H1 (cell line): ENCODE data around the gene PRR36.

Experiments
- ATF2 ChIP-seq: IDR thresholded peaks from 2 replicates; pipeline ENCODE4 v1.6.1; 2012; ENCODE audit warnings: low read length, inconsistent platforms
- CTCF ChIP-seq, 3 experiments: IDR thresholded peaks; 1 replicate in 2 of 3; 2 replicates in 1 of 3; pipeline versions ENCODE4 v1.5.1 to v1.6.1; 2011; ENCODE audit warnings: low read length in 3 of 3, mild to moderate bottlenecking in 3 of 3, inconsistent platforms in 2 of 3, low read depth in 1 of 3, moderate library complexity in 1 of 3; ENCODE audit not compliant: insufficient read depth in 1 of 3; ENCODE audit errors: control extremely low read depth in 1 of 3
- EP300 ChIP-seq, 2 experiments: IDR thresholded peaks; 1 replicate in 1 of 2; 2 replicates in 1 of 2; pipeline ENCODE4 v1.6.1; 2011 to 2012; ENCODE audit warnings: low read depth in 2 of 2, low read length in 2 of 2, mild to moderate bottlenecking in 2 of 2, borderline replicate concordance in 1 of 2, inconsistent platforms in 1 of 2, moderate library complexity in 1 of 2
- HDAC6 ChIP-seq: IDR thresholded peaks from one replicate; pipeline ENCODE4 v1.7.1; 2012; ENCODE audit warnings: low read depth, mild to moderate bottlenecking, inconsistent platforms, low read length, moderate library complexity
- JUN ChIP-seq: IDR thresholded peaks from 2 replicates; pipeline ENCODE4 v1.6.1; 2011; ENCODE audit warnings: low read depth, mild to moderate bottlenecking, improper control_type of control experiment, low read length
- PHF8 ChIP-seq: fragments of 200-600 bp; sonication (generic); conservative IDR thresholded peaks from 2 replicates; pipeline ENCODE4 v1.7.1; 2012; ENCODE audit warnings: low read depth, mild to moderate bottlenecking, inconsistent platforms, low read length, moderate library complexity
- POLR2AphosphoS5 ChIP-seq: IDR thresholded peaks from 2 replicates; pipeline ENCODE4 v1.6.1; 2011; ENCODE audit warnings: low read depth, low read length
- RAD21 ChIP-seq, 2 experiments: IDR thresholded peaks in 1 of 2; conservative IDR thresholded peaks in 1 of 2; 2 replicates each; pipeline ENCODE4 v1.6.1; 2011; ENCODE audit warnings: low read depth in 2 of 2, low read length in 2 of 2, improper control_type of control experiment in 1 of 2, inconsistent platforms in 1 of 2, mild to moderate bottlenecking in 1 of 2, moderate library complexity in 1 of 2
- TCF12 ChIP-seq: IDR thresholded peaks from 2 replicates; pipeline ENCODE4 v1.6.1; 2011; ENCODE audit warnings: low read depth, mild to moderate bottlenecking, low read length
- YY1 ChIP-seq: IDR thresholded peaks from 2 replicates; pipeline ENCODE4 v1.6.1; 2011; ENCODE audit warnings: low read depth, mild to moderate bottlenecking, low read length

- TF ChIP-seq JUN (no peak), RAD21 (IDR thresholded peaks at IDR 0.05 in 1 of 2, conservative IDR thresholded peaks at IDR 0.05 in 1 of 2; ENCODE audit: low read depth in 2 of 2, low read length in 2 of 2) (no peak), YY1 (no peak), CTCF (IDR thresholded peaks at IDR 0.05; ENCODE audit: control extremely low read depth in 1 of 3, insufficient read depth in 1 of 3, low read depth in 1 of 3, low read length in 3 of 3) (no peak), EP300 (IDR thresholded peaks at IDR 0.05; ENCODE audit: borderline replicate concordance in 1 of 2, low read depth in 2 of 2, low read length in 2 of 2) (no peak), HDAC6 (no peak), ATF2 (no peak), TCF12 (no peak), PHF8 (no peak), POLR2AphosphoS5 (no peak)
Measured at GRCh38 chr19:7841751-7842660, 32.2 kb downstream of the PRR36 start.
